GM21576 (cell line): Measurements from ENCODE around the gene C3orf33.

Source experiments
- ATAC-seq: cut with Tn5 transposase; IDR thresholded peaks from one replicate; pipeline ENCODE4 v1.9.1; 2021; ENCODE audit warnings: mild to moderate bottlenecking, moderate library complexity; ENCODE audit not compliant: unreplicated experiment

Gene C3orf33

DNA sequence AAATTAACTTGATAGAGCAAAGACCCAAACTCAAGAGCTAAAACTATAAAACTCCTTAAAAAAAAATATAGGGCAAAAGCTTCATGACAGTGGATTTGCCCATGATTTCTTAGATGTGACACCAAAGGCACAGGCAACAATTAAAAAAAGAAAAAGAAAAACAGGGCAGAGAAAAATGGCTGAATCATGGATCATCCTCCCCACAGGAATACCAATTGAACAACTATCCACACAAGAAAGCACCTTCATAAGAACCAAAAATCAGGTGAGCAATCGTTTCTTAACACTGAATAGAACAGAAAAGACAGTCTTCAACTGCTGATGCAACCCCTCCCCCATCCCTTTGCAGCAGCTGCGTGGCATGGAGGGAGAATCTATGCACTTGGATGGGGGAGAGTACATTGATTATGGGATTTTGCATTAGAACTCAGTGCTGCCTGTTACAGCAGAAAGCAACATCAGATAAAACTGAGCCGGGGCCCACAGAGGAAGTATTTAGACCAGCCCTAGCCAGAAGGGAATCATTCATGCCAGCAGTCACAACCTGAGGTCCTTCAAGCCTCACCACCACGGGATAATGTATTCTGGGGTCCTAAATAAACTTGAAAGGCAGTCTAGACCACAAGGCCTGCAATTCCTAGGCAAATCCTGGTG lies 15.7 kb downstream of the C3orf33 start:
- no peak for ATAC-seq

DNA sequence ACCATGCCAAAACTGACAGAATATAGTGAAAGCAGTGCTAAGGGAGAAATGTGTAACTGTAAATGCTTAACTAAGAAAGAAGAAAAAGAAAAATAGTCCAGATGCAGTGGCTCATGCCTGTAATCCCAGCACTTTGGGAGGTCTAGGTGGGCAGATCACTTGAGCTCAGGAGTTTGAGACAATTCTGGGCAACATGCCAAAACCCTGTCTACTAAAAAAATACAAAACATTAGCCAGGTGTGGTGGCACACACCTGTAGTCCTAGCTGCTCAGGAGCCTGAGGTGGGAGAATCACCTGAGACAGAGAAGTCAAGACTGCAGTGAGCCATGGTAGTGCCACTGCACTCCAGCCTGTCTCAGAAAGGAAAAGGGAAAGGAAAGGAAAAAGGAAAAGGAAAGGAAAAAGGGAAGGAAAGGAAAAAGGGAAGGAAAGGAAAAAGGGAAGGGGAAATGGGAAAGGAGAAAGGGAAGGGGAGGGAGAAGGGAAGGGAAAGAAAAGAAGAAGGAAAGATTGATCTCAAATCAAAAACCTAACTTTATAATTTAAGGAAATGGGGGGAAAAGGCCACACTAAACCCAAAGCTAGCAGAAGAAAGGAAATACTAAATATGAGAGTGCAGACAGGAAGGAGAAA lies 20.3 kb downstream of the C3orf33 start:
- no peak for ATAC-seq

DNA sequence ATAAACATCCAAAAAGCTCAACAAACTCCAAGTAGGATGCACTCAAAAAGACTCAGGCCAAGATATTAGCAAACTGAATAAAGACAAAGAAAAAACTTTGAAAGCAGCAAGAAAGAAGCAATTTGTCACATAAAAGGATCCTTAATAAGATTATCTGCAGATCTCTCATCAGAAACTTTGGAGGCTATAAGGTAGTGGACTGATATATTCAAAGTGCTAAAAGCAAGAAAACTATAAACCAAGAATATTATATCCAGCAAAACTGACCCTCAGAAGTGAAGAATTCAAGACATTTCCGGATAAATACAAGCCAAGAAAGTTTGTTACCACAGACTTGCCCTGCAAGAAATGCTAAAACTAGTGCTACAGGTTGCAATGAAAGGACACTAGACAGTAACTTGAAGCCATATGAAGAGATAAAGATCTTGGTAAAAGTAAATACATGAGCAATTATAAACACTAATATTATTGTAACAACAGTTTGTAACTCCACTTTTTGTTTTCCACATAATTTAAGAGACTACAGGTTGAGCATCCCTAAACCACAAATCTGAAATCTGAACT lies 23.6 kb downstream of the C3orf33 start:
- ATAC-seq, result no peak

DNA sequence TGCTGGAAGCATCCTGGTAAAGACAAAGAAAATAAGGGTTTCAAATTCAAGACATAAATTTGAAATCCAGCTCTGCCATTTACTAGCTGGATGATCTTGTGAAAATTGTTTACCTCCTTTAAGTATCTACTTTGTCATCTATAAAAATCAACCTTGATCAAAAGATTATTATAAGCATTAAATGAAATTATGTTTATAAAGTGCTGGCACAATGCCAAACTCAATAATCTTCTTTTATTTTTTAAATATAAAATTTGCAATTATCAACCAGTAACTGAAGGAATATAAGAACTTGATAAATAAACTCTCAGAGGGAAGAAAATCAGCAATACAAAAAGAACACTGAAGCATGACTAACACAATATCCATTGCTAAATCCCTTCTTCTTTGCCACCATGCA lies 25.8 kb downstream of the C3orf33 start:
- no peak for ATAC-seq

DNA sequence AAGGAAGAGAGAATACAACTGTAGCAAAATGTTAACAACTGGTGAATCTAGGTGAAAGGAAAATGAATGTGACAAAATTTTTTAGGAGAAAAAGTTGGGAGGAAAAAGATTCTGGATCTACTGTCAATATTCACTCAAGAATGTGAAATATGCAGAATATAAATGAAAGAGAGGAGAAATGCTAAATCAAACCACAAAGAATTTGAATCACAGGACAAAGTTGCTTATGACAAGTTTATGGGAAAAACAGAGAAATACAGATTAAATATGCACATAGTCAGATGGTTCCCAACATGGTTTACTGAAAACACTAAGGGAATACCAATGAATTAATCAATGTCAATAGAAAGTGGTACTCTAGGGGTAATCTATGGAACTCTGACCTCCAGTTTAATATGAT lies 27.6 kb downstream of the C3orf33 start:
- no peak for ATAC-seq

DNA sequence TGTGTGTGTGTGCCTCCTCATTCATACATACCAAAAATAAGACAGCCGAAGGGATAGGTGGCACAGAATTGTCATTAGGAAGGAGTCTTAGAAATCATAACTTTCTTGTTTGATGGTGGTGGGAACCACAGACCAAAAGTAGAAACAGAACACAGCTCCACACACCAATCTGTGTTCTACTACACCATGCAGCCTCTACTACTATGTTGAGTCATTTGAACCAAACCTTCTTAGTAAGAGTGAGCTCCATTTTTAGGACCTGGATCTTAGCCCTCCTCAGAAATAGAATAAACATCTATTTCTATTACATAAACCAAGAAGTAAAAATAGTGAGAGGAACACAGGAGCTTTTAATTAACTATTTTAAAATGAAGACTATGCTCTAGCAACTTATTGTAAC lies 33.3 kb downstream of the C3orf33 start:
- ATAC-seq, result no peak

DNA sequence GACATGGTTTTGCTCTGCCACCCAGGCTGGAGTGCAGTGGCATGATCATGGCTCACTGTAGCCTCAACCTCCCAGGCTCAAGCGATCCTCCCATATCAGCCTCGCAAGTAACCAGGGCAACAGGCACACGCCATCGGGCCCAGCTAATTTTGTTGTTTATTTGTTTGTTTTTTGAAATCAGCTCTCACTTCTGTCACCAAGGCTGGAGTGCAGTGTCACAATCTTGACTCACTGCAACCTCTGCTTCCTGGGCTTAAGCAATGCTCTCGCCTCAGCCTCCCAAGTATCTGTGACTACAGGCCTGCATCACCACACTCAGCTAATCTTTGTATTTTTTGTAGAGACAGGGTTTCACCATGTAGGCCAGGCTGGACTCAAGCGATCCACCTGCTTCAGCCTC lies 35.0 kb downstream of the C3orf33 start:
- no peak for ATAC-seq

DNA sequence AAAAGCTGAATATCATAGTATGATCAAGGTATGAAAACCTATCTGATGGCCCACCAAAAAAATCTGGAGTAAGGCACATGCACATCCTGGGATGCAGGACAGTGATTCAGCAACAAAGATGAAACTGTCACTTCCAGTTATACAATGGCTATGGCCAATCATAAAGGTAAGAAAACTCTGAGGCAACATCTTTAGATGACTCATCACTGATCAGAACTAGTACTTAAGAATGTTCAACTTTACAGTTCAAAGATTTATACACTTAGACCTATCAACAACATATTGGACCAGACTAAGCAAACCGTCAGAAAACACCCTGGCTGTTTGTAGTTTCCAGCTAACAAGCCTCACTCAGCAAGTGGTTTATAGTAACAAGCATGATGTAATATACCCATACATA lies 39.9 kb downstream of the C3orf33 start:
- no peak for ATAC-seq

DNA sequence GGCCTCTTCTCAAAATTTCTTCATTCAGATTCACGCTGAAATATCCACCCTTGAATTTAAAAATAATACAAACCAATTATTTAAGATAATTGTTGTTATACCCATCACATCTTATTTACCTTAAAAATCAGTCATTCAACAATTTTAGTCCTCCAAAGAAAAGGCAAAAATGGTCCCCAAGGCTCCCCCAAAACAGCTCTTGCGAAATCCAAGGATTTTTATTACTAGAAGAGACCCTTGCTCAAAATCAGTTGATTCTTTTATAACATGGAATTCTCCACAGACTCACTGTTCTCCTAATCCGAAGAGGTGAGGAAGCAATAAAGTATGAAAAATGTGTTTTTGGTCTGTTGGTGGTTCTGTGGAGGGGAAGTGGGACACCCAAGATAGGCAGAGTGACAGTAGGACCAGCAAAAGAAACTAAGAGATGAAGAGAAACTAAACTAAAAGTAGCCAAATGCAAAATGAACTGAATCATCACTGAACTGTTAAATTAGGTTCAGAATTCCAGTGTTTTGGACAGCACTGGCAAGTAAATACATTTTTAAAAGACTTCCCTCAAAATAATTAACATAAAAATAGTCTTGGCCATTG lies 42.1 kb downstream of the C3orf33 start:
- no peak for ATAC-seq

DNA sequence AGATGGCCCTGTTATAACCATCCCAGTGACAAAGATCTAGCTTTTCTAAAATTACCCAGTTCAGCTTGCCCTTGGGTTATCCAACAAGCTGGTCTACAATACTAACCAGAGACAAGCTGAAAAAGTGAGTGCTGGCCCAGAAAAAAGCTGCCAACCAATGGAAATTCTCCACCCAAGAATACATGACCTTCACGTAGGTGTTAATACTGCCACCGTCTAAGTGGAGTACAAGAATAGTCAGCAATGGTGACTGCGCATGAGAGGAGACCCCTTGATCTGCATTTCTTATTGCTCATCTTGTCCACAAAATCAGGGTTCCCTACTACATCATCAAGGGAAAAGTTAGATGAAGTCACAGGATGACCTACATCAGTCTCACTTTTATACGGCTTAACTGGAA lies 45.4 kb downstream of the C3orf33 start:
- no peak for ATAC-seq

DNA sequence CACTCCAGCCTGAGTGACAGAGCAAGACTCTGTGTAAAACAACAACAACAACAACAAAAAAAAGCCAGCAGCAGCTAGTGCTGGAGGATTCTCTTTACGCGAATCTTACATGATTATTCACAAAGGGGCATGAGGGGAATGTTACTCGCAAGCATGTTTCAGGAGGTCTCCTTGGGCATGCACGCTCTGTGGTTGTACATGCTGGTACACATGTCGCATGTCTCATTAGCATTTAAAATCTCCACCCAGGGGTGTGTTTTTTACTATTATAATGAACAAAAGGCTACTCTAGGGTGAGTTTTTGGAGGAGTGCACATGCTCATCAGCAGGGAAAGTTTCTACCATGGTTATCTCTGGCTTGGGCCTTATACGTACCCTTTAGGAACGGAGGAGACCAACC lies 48.5 kb downstream of the C3orf33 start:
- no peak for ATAC-seq

DNA sequence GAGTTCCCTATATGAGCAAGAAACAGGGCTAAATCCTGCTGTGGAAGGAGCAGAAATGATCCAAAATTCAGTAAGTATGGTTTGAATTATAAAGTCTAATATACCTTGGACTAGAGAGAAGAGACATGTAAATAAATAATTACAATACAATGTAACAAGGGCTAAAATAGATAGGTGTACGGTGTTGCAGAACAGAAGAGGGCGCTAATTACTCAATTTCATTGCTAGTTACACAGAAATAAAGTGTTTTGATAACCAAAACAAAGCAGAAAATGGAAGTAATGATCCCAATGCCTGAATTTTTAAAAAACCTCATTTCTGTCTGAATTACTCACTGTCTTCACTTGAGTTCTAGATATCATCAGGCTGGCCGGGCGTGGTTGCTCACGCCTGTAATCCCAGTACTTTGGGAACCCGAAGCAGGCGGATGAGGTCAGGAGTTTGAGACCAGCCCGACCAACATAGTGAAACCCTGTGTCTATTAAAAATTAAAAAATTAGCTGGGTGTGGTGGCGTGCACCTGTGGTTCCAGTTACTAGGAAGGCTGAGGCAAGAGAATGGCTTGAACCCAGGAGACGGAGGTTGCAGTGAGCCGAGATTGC lies 52.9 kb downstream of the C3orf33 start:
- no peak for ATAC-seq

DNA sequence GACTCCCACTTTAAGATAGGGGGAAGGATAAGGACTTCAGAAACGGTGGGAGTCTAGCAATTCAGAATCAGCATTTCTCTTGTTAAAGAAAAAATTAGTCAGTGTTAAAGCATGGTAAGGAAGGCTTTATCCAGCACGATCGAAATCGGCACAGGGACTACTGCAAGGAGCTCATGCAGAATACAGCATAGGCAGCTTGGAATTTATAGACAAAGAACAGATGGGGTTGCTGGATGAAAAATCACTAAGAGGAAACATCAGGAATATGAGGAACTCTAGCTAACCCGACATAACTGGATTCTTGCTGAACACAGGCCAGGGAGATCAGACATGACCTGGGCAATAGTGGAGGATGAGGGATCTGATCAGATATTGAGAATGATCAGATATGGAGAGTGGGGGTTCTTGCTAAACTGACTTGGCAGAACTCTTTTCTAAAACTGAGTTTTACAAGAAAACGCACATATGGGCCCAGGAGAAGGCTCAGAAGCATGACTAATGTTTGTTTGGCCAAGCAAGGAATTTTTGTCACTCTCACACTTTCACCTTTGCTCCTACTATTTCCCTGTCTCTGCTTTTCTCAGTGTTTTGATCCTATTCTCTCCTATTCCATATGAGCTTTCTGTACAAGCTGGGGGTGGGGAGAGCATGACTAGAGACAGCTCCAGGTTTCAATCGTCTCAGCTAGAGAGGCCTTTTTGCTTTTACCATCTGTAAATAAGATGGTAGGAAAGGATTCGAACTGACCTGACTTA lies 57.3 kb downstream of the C3orf33 start:
- no peak for ATAC-seq

DNA sequence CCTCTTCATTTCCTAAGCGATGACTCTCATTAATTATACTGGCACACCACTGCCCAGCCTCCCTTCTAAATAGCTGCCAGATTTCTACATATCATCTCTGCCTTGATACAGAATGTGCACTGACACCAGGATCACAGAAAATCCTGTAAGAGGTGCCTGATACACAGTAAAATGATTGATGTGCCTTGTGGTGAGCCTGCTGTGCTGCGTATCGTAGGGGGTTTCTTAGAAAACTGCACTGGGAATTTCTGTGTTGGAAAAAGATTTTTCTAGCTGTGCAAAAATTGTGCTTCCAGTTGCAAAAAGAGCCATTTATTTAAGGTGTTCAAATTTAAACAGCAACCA lies 58.2 kb downstream of the C3orf33 start:
- no peak for ATAC-seq

DNA sequence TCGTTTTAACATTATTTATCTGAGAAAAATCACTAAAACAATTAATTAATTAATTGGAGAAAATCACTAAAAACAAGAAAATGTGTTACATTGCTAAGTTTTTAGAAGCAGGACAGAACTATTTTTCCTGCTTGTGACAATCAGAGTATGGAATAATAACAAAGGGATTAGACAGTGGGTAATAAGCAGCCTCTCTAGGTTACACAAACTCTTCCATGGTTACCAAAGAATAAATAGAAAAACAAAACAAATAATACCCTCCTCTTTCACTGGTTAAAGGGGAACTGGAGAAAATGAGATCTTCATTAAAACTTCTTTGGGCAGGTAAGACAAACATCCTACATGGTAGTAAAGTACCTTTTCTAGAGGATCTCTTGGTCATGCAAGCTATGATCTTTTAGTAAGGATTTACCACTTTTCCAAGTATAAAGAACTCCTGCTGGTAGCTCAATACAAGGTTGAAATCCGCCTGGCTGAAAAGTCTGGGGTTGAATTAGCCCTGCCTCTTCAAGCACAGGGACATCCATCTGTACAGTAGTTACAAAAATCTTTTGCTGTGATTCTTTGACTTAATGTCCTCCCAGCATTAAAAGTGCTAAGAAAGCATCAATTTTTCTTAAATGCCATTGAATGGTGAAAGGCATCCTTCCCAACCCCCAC lies 58.7 kb downstream of the C3orf33 start:
- no peak for ATAC-seq

DNA sequence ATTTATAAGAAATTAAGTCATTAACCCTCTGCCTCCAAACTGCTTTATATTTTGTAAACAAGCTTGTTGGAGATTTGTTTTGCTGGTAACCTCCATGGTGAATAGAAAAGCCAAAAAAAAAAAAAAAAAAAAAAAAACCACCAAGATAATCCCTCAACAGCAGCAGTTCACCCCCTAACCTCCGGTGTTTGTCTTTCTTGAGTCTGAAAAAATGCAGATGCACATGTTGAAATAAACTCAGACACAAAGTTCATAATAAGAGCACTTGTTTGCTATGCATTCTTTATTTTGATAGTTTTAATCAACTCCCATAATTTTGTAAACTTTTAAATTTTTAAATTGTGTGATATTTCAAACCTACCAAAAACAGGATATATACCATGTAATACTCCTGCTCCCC lies 59.4 kb downstream of the C3orf33 start:
- no peak for ATAC-seq

DNA sequence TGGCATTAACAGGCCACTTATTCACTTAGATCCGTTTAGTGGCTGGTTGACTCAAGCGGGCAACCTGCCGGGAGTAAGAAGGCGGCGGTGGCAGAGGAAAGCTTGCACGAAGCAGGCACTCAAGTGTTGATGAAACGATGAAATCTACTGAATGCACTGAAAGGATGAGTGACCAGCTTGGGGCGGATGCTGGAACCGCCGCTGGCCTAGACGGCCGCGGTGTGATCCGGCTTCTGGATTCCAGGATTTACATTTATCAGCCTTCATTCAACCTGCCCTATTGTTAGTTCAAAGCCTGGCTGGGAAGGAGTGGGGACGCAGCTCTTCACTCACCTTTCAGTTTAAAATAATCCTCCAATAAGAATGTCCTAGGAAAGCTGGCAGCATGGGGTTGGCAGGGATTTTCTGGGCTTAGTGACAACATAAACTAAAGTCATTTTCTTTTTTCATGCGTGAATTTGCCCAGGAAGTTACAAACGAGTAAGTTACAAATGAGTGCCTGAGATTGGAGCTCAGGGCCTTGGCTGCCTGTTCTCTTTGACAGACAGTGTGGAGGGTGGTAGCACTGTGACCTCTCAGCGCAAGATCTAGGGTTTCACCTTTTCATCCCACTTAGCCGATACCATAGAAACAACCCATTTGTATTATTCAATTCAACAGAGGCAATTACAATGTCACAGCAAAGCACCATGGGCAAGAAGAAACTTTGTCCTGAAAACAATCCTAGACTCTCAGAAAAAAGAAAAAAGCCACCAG lies 60.1 kb downstream of the C3orf33 start:
- no peak for ATAC-seq

DNA sequence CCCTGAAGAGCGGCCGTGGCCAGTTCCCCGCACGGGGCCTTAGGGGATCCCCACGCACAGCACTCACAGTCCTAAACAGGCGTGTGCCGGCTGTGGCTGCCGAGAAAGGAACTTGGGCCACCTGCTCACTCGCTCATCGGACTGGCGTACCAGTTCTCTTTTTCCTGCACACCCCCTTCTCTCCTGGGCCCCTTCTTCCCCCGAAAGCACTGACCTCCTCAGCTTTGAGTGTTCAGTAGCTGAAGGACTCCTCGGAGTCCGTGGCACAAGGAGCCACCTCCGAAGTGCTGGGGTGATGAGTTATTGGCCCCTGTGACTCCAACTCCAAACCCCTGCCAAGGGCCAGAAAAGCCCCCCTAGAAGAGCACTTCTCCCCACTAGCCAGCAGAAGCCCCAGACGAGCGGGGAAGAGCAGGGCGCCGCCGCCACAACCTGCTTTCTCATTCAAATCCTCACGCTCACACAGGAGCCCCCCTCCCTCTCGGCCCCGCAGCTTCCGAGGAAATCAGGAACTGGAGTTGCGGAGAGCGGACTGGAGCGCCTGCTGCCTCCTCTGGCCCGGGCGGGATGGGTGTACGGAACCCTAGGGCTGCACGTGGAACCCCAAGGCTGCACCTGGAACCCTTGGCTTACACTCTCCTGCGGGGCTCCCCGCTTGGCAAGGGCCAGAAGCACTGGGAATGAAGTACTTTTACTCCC lies 61.3 kb downstream of the C3orf33 start, which contains the start of gene PLCH1:
Gene PLCH1 (minus strand): TSS at position 446 of the 699 bp plus-strand sequence. CDS start 40,847 bp downstream, outside the sequence.
- ATAC-seq, result peak; percentile 65

DNA sequence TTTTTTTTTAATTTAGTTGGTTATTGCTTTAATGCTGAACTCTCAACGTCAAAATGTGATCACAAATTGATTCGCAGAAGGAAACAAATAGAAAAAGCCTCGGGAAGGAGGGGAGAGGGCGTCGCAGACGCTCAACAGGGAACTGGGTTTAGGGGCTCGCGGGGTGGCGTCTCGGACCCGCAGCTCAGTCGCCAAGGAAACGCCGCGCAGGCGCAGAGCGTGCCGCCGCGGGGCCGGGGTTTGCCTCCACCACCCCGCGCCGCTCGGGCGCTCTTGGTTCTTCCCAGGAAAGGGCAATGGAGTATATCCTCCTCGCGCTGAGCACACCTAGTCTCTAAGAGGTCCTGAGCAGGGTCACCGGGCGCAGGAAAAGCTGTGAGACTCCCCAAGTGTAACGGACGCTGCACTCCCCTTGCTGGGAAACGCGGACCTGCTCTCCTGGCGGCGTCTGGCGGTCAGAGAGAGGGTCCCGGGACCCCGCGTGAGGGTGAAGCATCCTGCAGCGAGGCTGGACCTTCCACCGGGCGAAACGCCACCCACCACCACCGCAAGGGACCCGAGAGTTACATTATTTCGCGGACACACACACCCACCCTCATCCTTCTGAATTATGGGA lies 62.0 kb downstream of the C3orf33 start:
- ATAC-seq, result peak; percentile 39
